Measurements from ENCODE around the gene BIRC2.

GRCh38 chr11:102317768-102318103 is 29.3 kb upstream of the BIRC2 start:
- TF ChIP-seq EZH2 (IDR thresholded peaks at IDR 0.05; ENCODE audit: low read length, unreplicated experiment) (no peak), EZH2phosphoT487 (IDR thresholded peaks at IDR 0.05; ENCODE audit: borderline replicate concordance, low read length) (no peak)
- TF ChIP-seq, protein P1, sequence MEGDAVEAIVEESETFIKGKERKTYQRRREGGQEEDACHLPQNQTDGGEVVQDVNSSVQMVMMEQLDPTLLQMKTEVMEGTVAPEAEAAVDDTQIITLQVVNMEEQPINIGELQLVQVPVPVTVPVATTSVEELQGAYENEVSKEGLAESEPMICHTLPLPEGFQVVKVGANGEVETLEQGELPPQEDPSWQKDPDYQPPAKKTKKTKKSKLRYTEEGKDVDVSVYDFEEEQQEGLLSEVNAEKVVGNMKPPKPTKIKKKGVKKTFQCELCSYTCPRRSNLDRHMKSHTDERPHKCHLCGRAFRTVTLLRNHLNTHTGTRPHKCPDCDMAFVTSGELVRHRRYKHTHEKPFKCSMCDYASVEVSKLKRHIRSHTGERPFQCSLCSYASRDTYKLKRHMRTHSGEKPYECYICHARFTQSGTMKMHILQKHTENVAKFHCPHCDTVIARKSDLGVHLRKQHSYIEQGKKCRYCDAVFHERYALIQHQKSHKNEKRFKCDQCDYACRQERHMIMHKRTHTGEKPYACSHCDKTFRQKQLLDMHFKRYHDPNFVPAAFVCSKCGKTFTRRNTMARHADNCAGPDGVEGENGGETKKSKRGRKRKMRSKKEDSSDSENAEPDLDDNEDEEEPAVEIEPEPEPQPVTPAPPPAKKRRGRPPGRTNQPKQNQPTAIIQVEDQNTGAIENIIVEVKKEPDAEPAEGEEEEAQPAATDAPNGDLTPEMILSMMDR (conservative IDR thresholded peaks at IDR 0.05; ENCODE audit: low read depth, low read length): no peak
